Tongue (tissue), 2 donors: ENCODE data around the gene INPP4A. TPM values are rescaled to one million over a fixed set of nuclear protein-coding genes. Genes with fewer than 3 reads are reported as not detected.
"Not testable (repeated sequence)": the region's sequence is repeated elsewhere in the genome, so short reads cannot be mapped to it uniquely, and the experiment has no call there.

Source experiments
- DNase-seq: peaks from one replicate; pipeline ENCODE4 v3.0.0-alpha.2; 2015
- total RNA-seq: library from RNA; depleted of rRNA; stranded (reverse); fragments of >200 nt; gene quantifications from one replicate; pipeline ENCODE4 v1.2.3, GENCODE V29; 2014

Gene INPP4A
- total RNA-seq = 26.1 TPM

- peak; percentile 93 for DNase-seq
Observed at GRCh38 chr2:98444436-98445176, at the start of gene INPP4A. TSS of gene INPP4A (plus strand) at chr2:98444858. CDS start at chr2:98520049, 75,191 bp downstream.

DNA sequence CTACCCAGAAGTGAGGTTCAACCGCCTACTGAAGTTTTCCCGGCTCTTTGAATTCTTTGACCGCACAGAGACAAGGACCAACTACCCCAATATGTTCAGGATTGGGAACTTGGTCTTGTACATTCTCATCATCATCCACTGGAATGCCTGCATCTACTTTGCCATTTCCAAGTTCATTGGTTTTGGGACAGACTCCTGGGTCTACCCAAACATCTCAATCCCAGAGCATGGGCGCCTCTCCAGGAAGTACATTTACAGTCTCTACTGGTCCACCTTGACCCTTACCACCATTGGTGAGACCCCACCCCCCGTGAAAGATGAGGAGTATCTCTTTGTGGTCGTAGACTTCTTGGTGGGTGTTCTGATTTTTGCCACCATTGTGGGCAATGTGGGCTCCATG lies 48.7 kb upstream of the INPP4A start:
- no peak for DNase-seq

GRCh38 chr2:98396745-98397355 lies 47.8 kb upstream of the INPP4A start:
- DNase-seq = no peak

GRCh38 chr2:98399140-98399539 lies 45.5 kb upstream of the INPP4A start:
- DNase-seq = no peak

DNA sequence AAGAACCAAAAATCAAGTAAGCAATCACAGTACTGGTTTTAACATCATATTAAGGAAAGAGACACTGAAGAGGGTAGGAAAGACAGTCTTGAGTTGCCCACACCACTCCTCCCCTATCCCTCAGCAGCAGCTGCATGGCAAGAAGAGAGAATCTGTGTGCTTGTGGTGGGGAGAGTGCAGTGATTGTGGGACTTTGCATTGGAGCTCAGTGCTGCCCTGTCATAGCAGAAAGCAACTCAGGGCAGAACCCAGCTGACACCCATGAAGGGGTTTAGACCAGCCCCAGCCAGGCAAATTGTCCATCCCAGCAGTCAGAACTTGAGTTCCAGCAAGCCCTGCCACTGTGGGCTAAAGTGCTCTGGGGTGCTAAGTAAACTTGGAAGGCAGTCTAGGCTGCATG lies 40.8 kb upstream of the INPP4A start:
- no peak for DNase-seq

DNA sequence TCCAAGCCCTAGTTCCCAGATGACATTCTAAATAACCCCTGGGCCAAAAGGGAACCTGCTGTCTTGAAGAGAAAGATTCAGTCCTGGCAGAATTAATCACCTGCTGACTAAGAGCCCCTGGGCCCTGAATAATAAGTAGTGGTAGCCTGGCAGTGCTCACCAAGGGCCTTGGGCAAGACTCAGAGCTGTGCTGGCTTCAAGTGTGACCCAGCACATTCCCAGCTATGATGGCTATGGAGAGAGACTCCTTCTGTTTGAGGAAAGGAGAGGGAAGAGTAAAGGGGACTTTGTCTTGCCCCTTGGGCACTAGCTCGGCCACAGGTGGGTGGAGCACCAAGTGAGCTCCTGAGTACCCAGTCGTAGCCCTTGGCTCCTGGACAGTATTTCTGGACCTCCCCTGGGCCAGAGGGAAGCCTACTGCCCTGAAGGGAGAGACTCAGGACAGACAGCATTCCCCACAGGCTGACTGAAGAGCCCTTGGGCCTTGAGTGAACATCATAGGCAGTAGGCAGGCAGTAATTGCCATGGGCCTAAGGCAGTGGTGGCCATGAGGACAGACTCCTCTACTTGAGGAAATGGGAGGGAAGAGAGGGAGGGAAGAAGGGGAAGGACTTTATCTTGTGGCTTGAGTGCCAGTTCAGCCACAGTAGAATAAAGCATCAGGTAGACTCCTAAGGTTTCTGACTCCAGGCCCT lies 40.0 kb upstream of the INPP4A start:
- no peak for DNase-seq

DNA sequence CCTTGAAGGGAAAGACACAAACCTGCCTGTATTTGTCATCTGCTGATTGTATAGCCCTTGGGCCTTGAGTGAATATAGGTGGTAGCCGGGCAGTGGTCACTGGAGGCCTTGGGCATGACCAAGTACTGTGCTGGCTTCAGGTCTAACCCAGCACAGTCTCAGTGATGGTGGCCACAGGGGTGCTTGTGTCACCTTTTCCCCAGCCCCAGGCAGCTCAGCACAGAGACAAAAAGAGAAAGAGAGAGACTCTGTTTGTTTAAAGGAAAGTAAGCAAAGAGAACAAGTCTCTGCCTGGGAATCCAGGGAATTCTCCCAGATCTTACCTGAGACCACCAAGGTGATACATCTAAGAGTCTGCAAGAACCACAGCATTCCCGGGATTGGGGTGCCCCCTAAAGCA lies 39.4 kb upstream of the INPP4A start:
- no peak for DNase-seq

DNA sequence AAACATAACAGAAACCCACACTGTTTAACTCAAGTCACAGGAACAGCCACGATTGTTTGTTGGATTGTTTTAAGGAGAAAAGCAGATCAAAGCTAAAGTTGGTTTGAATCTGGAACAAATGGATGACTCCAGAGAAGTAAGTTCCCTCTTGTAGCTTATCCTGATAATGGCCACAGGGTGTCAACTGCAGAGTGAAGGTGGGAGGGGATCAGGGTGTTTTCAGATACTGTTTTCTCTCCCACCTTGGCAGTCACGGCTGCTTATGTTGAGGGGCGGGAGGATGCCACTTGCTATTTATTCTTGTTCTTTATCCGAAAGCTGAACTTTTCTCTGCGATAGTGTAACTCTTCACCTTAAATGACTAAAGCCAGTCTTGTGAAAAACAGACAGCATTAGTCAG lies 36.5 kb upstream of the INPP4A start:
- no peak for DNase-seq

- peak; percentile 75 for DNase-seq
Observed at GRCh38 chr2:98412751-98413458, 31.8 kb upstream of the INPP4A start.

DNA sequence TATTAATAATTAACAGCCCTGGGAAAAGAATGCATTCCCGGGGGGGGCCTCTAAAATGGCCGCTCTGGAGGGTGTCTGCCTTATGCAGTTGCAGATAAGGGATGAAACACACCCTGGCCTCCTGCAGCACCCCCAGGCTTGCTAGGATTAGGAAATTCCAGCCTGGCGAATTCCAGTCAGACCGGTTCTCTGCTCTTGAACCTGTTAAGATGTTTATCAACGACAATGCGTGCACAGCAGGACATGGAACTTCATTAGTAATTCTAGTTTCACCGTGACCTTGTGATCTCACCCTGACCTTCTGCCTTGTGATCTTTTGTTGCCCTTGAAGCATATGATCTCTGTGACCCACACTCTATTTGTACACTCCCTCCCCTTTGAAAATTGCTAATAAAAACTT lies 30.4 kb upstream of the INPP4A start:
- not testable (repeated sequence) for DNase-seq

DNA sequence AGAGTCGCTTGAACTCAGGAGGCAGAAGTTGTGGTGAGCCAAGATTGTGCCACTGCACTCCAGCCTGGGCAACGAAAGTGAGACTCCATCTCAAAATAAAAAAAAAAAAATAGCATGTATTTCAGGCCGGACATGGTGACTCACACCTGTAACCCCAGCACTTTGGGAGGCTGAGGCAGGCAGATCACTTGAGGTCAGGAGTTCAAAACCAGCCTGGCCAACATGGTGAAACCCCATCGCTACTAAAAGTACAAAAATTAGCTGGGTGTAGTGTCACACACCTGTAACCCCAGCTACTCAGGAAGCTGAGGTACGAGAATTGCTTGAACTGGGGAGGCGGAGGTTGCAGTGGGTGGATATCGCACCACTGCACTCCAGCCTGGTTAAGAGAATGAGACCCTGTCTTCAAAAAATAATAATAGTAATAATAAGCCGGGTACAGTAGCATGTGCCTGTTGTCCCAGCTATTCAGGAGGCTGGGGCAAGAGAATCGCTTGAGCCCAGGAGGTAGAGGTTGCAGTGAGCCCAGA lies 28.9 kb upstream of the INPP4A start:
- not testable (repeated sequence) for DNase-seq

DNA sequence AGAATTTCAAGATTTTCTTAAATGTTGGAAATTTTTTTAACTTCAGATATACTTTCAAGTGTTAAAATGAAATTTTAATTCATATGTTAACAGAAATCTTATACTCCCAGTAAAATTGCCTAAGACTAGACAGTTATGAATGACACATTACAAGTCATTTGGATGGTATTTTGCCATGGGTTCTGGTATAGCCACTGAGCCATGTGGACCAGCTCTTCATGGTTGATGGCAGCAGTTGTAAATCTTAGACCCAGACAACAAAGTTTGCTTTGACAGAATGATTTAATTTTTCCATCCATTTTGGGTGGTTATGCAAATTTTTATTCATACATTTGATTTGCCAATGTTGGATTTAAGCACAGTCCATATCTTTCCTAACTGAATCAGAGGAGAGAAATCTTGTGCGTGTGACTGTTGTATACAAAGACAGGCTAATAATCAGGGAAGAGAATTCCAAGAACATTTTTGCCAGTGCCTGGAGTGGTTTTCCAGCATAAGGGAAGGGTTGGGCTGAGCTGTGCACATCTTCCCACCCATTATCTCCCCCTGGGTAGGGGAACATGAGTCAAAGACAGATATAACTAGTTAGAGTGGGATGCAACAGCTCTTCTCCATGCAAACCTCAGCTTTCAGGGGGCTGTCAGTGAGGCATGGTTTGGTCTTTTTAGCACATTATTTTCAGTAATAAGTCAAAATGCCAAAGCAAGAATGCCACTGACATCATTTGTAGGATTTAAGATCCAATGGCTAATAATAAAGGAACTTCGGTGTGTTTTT lies 28.1 kb upstream of the INPP4A start:
- DNase-seq = no peak

GRCh38 chr2:98419544-98419943 lies 25.1 kb upstream of the INPP4A start:
- DNase-seq = no peak

DNA sequence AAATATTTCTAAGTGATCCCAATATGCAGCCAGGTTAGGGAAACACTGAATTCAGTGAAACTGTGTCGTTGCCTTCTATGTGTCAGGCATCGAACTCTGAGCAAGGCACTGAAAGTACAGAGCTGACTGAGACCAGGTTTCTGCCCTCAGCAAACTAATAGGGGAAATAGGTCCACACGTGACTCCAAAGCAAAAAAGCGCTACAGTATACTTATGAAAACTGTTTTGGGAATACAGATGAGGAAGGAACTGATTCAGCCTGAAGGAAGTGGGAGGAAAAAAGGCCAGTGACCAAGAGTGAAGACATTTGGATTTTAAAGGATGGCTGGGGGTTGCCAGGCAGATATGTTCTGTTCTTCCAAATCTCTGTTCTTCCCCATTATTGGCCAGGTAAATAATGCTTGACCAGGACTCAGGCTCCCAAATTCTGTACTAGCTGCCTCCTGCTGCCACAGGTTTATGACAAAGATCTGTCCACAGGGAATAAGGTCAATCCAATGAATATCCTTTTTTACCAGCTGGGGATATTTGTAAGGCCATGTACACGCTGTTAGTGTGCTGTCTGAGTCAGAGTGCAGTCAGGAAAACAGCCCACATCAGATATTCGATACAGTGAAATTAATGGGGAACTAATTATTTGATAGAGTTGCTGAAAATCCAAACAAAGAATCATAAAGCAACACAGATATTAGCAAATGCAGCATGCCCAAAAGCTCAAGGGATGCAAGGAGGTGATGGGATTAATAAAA lies 24.5 kb upstream of the INPP4A start:
- no peak for DNase-seq

- DNase-seq = no peak
Observed at GRCh38 chr2:98422449-98422848, 22.2 kb upstream of the INPP4A start.

DNA sequence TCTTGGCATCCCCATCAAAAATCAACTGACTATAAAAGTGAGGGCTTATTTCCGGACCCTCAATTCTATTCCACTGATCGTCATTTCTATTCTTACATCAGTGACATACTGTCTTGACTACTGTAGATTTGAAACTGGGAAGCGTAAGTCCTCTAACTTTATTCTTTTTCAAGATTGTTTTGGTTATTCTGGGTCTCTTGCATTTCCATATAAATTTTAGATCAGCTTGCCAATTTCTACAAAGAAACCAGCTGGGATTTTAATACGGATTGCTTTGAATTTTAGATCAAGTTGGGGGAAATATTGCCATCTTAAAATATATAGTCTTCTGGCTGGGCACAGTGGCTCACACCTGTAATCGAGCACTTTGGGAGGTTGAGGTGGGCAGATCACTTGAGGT lies 17.9 kb upstream of the INPP4A start:
- no peak for DNase-seq

GRCh38 chr2:98432145-98432544 lies 12.5 kb upstream of the INPP4A start:
- no peak for DNase-seq

- DNase-seq = no peak
Observed at GRCh38 chr2:98433363-98433964, 11.2 kb upstream of the INPP4A start.

- no peak for DNase-seq
Observed at GRCh38 chr2:98434492-98434891, 10.2 kb upstream of the INPP4A start.

GRCh38 chr2:98435670-98436069 lies 9.0 kb upstream of the INPP4A start:
- not testable (repeated sequence) for DNase-seq

DNA sequence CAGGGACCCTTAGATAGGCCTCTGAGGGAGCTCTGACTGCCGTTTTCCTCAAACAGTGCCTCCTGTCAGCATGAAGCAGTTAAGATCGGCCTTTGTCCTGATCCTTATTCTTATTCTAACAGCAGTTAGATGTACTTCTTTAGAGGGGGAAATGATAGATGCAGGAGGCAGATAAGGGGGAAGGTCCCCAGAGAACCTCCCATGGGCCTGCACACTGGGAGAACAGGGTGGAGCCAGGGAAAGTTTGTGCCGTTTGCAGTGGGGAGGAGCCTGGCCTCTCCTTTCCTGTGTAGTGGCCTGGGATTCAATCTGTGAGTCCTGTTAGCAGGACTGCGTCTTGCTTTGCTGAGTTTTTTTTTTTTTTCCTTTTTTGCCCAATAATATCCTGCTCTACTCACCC lies 7.9 kb upstream of the INPP4A start:
- DNase-seq = no peak
